PFSK-1 (cell line): ENCODE measurements around the gene B4GALNT4.

Source experiments
- FOXP2 ChIP-seq: optimal IDR thresholded peaks from 2 replicates; pipeline ENCODE3; 2011; ENCODE audit warnings: borderline replicate concordance, control low read depth, inconsistent platforms; ENCODE audit not compliant: insufficient read depth; ENCODE audit errors: extremely low read length, extremely low read depth
- POLR2AphosphoS5 ChIP-seq: IDR thresholded peaks from 2 replicates; pipeline ENCODE4 v1.6.1; 2012; ENCODE audit warnings: low read depth, mild to moderate bottlenecking, control low read depth, low read length, moderate library complexity
- REST ChIP-seq, 2 experiments: IDR thresholded peaks; 2 replicates each; pipeline versions ENCODE4 v1.6.1 to v1.8.0; 2011 to 2012; ENCODE audit warnings: low read depth in 2 of 2, low read length in 2 of 2, control low read depth in 1 of 2, inconsistent platforms in 1 of 2, mild to moderate bottlenecking in 1 of 2, moderate library complexity in 1 of 2; ENCODE audit not compliant: insufficient read depth in 1 of 2
- SIN3A ChIP-seq: IDR thresholded peaks from 2 replicates; pipeline ENCODE4 v1.6.1; 2012; ENCODE audit warnings: mild to moderate bottlenecking, low read length, moderate library complexity, borderline replicate concordance; ENCODE audit not compliant: insufficient read depth
- TAF1 ChIP-seq: IDR thresholded peaks from 2 replicates; pipeline ENCODE4 v1.6.1; 2012; ENCODE audit warnings: low read length, control low read depth, borderline replicate concordance; ENCODE audit not compliant: insufficient read depth

Gene B4GALNT4

GRCh38 chr11:380491-380890 is 11.2 kb downstream of the B4GALNT4 start:
- TF ChIP-seq REST (IDR thresholded peaks at IDR 0.05; ENCODE audit: insufficient read depth in 1 of 2, low read depth in 2 of 2, low read length in 2 of 2) (no peak), TAF1 (no peak), FOXP2 (no peak), POLR2AphosphoS5 (no peak), SIN3A (no peak)

- TF ChIP-seq SIN3A (no peak), REST (IDR thresholded peaks at IDR 0.05; ENCODE audit: insufficient read depth in 1 of 2, low read depth in 2 of 2, low read length in 2 of 2) (no peak), FOXP2 (no peak), TAF1 (no peak), POLR2AphosphoS5 (no peak)
These were observed 11.7 kb downstream of the B4GALNT4 start for GRCh38 chr11:380996-381395.

DNA sequence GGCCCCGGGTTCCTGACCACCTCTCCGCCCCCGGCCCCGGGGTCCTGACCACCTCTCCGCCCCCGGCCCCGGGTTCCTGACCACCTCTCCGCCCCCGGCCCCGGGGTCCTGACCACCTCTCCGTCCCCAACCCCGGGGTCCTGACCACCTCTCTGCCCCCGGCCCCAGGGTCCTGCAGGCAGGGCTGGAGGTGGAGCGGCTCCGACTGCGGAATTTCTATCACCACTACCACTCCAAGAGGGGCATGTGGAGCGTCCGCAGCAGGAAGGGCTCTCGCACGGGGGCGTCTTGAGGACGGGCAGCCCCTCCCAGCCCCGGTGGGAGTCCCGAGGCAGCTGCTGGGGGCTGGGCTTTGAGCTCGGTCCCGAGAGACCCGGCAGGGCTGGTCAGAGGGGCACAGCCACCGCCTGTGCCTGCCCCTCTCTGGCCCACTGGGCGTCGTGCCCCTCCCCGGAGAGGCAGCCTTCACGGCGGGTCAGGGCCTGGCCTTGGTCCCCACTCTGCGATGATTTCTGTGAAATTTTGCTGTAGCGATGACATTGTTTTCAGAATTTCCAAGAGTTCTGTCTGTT is 12.3 kb downstream of the B4GALNT4 start:
- TF ChIP-seq POLR2AphosphoS5: no peak
- no peak for TF ChIP-seq TAF1
- TF ChIP-seq FOXP2: no peak
- no peak for TF ChIP-seq SIN3A
- TF ChIP-seq REST (IDR thresholded peaks at IDR 0.05; ENCODE audit: insufficient read depth in 1 of 2, low read depth in 2 of 2, low read length in 2 of 2): no peak

GRCh38 chr11:382081-382629 is 12.9 kb downstream of the B4GALNT4 start:
- TF ChIP-seq TAF1 (no peak), SIN3A (no peak), POLR2AphosphoS5 (no peak), REST (IDR thresholded peaks at IDR 0.05; ENCODE audit: insufficient read depth in 1 of 2, low read depth in 2 of 2, low read length in 2 of 2) (no peak), FOXP2 (no peak)

- no peak for TF ChIP-seq FOXP2
- no peak for TF ChIP-seq SIN3A
- TF ChIP-seq TAF1: no peak
- no peak for TF ChIP-seq REST (IDR thresholded peaks at IDR 0.05; ENCODE audit: insufficient read depth in 1 of 2, low read depth in 2 of 2, low read length in 2 of 2)
- no peak for TF ChIP-seq POLR2AphosphoS5
These were observed 14.1 kb downstream of the B4GALNT4 start for GRCh38 chr11:383431-383830.
